CD4-positive, alpha-beta T cell treated with Interferon alpha-2 for 1 hour (primary cell): Measurements from ENCODE around the gene MT1X.

Source experiments
- DNase-seq, 2 donors: peaks; one replicate each; pipeline ENCODE4 v3.0.0-alpha.2; 2020 to 2022

MT1X gene

DNA sequence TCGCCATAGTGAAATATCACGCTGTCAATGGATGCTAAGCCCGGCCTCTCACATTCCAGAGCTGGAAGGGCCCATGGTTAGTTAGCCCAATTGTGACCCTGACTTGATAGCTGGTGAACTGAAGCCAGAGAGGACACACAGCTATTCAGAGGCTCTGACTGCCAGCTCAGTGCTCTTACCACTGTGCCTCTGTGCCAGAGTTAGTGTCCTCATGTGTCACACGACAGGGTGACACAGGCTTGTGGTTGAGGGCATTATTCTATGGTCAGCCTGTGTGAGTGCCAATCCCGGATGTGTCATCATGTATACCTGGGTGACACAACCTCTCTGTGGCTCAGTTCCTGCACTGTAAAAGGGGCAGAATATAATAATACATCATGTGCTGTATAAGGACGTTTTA, 2.5 kb upstream of the MT1X start:
- no peak for DNase-seq

GRCh38 chr16:56682703-56683397, 580 bp downstream of the MT1X start:
- DNase-seq = no peak

DNA sequence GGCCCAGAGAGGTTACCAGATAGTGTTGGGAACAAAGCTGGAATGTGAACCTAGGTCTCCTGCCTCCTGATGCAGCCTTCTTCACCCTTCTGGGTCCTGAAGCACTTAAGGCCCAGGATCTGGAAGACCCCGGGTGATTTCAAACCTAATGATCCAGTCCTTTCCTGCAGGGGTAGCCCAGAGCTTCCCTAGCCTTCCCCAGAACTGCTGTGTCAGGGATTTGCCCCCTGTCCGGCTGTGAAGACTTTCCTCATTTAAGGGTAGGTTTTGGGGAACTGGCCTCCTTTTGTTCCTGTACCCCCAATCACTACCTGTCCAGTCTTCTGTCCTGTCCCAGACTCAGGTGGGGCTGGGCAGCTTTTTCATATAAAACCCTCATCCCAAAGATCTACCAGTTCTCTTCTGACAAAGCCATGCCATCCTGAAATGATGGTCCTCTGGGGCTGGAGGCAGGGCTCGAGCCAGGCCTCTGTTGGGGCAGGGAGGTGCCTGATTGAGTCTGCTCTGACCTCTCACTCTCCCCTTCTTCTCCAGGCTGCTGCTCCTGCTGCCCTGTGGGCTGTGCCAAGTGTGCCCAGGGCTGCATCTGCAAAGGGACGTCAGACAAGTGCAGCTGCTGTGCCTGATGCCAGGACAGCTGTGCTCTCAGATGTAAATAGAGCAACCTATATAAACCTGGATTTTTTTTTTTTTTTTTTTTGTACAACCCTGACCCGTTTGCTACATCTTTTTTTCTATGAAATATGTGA, 1.3 kb downstream of the MT1X start:
- no peak for DNase-seq

DNA sequence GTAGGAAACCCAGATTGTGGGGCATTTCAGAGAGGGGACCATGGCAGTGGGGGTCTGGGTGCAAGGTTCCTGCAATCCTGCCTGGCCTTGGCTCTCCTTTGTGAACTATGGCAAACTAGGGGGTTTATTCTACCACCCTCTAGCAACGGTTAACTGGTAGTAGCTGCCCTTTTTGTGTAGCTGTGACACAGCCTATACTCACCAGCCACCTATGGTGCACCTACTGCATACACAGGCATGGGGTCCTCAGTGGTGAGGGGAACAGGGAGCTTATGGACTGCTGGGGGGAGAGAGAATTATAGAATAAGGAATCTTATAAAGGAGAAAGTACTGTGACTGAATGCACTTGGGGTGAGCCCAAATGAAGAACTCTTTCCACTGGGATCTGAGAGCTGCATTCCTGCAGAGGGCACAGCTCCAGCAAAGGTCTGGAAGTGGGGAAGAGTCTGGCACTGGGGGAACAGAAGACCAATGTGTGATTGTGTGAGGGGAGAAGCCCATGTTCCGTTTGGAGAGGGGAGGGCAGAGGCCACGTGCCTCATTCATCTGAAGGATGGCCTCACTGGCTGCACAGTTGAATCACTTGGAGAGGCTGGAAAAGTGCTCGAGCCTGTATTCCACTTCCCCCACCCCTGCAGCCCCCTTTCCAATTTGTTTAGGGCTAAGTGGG, 2.1 kb downstream of the MT1X start:
- DNase-seq = no peak

DNA sequence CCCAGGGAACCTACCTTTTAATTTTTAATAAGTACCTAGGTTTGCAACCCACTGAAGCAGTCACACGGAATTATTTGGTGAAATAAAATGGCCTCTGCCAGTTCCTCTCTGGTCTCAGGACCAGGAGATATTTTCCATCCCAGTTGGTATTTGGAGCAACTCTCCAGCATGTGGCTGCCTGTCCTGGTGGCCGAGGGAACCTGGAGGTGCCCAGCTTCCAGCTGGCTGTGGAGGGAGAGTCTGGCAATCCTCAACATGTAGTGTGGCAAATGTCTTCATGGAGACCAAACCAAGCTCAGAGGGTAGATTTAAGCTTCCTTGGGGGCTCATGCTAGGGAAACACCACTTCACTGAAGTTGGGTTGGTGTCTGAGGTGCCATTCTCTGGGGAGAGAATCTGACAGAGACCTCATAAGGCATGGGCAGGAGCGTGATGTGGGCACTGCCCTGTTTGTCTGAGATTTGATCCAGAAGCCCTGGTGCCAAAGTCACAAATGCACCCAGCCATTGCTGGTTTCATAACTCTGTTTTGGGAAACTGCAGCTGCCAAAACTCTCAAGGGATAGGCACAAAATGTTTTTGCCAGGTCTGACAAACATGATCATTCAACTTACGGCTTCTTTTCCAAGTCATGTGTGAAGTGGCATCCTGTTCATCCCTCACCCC, 2.8 kb downstream of the MT1X start:
- no peak for DNase-seq

- DNase-seq = no peak
Measured at GRCh38 chr16:56686758-56687157, 4.5 kb downstream of the MT1X start.

GRCh38 chr16:56688762-56689161, 6.5 kb downstream of the MT1X start:
- no peak for DNase-seq

GRCh38 chr16:56689171-56689570, 6.9 kb downstream of the MT1X start:
- no peak for DNase-seq

- DNase-seq = no peak
Measured at GRCh38 chr16:56690420-56691122, 8.3 kb downstream of the MT1X start.

- DNase-seq = no peak
Measured at GRCh38 chr16:56691885-56692284, 9.6 kb downstream of the MT1X start.

DNA sequence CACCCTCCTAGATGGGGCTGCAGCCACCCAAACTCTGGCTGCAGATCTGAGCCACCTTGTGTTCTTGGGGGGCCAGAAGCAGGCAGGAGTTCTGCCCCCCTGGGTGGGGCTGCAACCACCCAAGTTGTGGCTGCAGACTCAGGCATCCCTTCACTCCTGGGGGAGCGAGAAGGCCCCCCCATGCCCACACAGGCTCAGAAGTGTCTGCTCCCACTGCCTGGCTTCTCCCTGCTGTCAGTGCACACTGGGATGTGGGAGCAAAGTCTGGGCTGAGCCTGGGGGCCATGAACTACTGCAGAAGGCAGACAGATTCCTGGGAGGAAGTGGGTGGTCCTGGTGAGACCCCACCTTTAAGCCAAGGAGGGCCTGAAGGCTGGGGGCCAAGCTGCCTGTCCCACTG, 13.0 kb downstream of the MT1X start:
- no peak for DNase-seq

GRCh38 chr16:56697456-56698155, 15.3 kb downstream of the MT1X start:
- no peak for DNase-seq

GRCh38 chr16:56700195-56700594, 17.9 kb downstream of the MT1X start:
- DNase-seq = no peak

DNA sequence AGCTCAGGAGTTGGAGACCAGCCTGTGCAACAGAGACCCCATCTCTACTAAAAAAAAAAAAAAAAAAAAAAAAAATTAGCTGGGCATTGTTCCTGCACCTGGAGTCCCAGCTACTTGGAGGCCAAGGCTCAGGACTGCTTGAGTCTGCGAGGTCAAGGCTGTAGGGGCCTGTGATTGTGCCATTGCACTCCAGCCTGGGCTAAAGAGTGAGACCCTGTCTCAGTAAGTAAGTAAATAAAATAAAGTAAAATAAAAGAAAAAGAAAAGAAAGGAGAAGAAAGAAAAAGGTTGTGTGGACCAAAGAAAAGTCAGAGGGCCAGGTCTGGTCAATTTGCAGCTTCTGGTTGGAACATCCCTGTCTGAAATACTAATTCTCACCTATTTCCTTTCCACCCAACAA, 18.4 kb downstream of the MT1X start:
- no peak for DNase-seq

DNA sequence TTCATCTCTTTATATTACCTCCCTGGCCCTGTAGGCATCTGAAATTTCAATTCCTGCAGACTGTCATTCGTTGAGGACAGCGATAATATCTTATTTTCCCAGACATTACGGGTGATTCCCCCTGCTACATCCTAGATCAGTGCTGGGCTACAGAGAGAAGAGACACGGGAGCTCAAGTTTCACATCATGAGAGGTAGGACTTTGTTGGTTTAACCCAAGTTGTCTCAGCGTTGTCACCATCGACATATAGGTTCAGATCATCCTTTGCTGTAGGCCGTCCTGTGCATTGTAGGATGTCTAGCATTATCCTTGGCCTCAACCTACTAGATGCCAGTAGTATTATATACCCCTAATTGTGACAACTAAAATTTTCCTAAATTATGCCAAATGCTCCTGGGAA, 19.3 kb downstream of the MT1X start:
- no peak for DNase-seq

DNA sequence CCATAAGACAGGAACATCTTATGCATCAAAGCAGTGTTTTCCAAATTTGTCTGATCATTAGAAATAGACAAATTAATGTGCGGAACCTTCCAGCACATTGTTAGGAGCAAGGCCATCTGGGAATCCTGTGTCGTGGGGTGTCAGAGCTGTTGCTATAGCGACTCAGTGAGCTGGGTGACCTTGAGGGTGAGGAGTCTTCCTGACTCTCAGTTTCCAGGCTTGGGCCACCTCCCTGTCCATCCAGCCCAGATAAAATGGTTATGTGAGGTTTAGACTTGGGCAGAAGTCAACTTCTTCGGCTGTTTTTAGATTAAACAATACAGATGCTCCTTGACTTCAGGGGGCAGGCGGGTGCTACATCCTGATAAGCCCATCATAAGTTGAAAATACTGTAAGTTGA, 20.6 kb downstream of the MT1X start:
- no peak for DNase-seq

GRCh38 chr16:56708525-56709442, 26.5 kb downstream of the MT1X start:
- peak; percentile 14 to 34 for DNase-seq

GRCh38 chr16:56709443-56710040, 27.3 kb downstream of the MT1X start:
- DNase-seq = no peak

- no peak for DNase-seq
Measured at GRCh38 chr16:56710181-56710737, 28.0 kb downstream of the MT1X start.

- no peak for DNase-seq
Measured at GRCh38 chr16:56711862-56712261, 29.6 kb downstream of the MT1X start.
